Measurements from ENCODE around the gene ADCYAP1R1. TPM values are rescaled to one million over a fixed set of nuclear protein-coding genes. Genes with fewer than 3 reads are reported as not detected.

ADCYAP1R1 gene
- total RNA-seq, 4 donors from 2014 or later = 13.9 to 36.3 (median 24.2) TPM

DNA sequence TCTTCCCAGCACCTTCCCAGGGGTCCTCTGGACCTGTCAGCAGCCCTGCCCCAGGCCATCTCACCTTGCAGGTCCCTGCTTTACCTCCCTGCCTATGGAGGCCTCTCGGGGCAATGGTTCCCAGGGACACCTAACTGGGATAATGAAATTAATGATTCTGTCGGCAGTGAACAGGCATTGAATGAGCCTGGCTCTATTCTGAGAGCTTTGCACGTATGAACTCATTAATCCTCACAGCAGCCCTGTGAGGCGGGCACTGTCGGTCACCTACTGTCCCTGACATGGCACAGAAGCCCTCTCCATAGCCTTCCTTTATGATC lies 22.9 kb downstream of the ADCYAP1R1 start:
- TF ChIP-seq EP300 (IDR thresholded peaks at IDR 0.05) (no peak), POLR2A (IDR thresholded peaks at IDR 0.05) (no peak), POLR2AphosphoS5 (IDR thresholded peaks at IDR 0.05) (no peak)
- TF ChIP-seq, protein P1, sequence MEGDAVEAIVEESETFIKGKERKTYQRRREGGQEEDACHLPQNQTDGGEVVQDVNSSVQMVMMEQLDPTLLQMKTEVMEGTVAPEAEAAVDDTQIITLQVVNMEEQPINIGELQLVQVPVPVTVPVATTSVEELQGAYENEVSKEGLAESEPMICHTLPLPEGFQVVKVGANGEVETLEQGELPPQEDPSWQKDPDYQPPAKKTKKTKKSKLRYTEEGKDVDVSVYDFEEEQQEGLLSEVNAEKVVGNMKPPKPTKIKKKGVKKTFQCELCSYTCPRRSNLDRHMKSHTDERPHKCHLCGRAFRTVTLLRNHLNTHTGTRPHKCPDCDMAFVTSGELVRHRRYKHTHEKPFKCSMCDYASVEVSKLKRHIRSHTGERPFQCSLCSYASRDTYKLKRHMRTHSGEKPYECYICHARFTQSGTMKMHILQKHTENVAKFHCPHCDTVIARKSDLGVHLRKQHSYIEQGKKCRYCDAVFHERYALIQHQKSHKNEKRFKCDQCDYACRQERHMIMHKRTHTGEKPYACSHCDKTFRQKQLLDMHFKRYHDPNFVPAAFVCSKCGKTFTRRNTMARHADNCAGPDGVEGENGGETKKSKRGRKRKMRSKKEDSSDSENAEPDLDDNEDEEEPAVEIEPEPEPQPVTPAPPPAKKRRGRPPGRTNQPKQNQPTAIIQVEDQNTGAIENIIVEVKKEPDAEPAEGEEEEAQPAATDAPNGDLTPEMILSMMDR (IDR thresholded peaks at IDR 0.05) = no peak
- 95% methylated on average over 2 of the region's 5 CpGs; no CpG with 5 or more reads in 1 of the 2 donors for WGBS, 2 donors (ENCODE audit: low coverage in 1 of 2)
- Histone ChIP-seq H3K27ac (peak overlapping the region in 3 of 4 donors; percentile 31 to 64 (median 60)), H3K36me3 (no peaks in the 10 kb centered on the region), H3K9me3 (no peaks in the 10 kb centered on the region), H3K4me3 (no peak overlapping the region), H3K4me1 (peaks cover 0 to 31% (median 0%) of the 10 kb centered on the region in 3 donors), H3K27me3 (peaks cover 21% of the 10 kb centered on the region)
- no peak for ATAC-seq

DNA sequence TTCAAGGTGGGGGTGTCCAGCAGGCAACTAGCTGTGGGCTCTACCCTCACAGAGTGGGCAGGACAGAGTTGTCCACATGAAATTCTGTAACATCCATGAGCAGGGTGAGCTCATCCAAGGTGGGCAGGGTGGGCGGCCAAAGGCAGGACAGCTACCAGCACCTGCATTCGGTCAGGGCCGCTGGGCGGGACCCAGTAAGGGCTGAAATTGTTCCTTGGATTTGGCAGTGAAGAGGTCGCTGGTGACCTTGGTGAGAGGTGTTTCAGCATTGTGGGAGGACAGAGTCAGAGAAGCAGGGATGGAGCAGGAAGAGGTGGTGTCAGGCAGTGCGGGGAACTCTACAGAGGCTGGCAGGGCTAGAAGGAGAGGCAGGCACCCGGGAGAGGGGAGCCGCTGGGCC lies 23.9 kb downstream of the ADCYAP1R1 start:
- peaks cover 31% of the 10 kb centered on the region for H3K27me3 ChIP-seq
- no peak for TF ChIP-seq POLR2A (IDR thresholded peaks at IDR 0.05)
- no peak for TF ChIP-seq POLR2AphosphoS5 (IDR thresholded peaks at IDR 0.05)
- TF ChIP-seq EP300 (IDR thresholded peaks at IDR 0.05) = no peak
- no peak for ATAC-seq
- H3K4me3 ChIP-seq = no peak overlapping the region
- no peaks in the 10 kb centered on the region for H3K9me3 ChIP-seq
- H3K27ac ChIP-seq = peak overlapping the region in 1 of 4 donors; percentile 60
- peaks cover 0 to 22% (median 0%) of the 10 kb centered on the region in 3 donors for H3K4me1 ChIP-seq
- WGBS, 2 donors (ENCODE audit: low coverage in 1 of 2) = 48 to 71% methylated on average over 2 to 7 of the region's 8 CpGs
- H3K36me3 ChIP-seq = no peaks in the 10 kb centered on the region

GRCh38 chr7:31076641-31077310 lies 24.7 kb downstream of the ADCYAP1R1 start:
- WGBS, 2 donors (ENCODE audit: low coverage in 1 of 2) = 54 to 95% methylated on average over 2 to 4 of the region's 11 CpGs
- H3K27me3 ChIP-seq = peaks cover 37% of the 10 kb centered on the region

GRCh38 chr7:31077484-31078362 lies 25.6 kb downstream of the ADCYAP1R1 start:
- Histone ChIP-seq H3K27ac (no peak overlapping the region), H3K9me3 (no peaks in the 10 kb centered on the region), H3K4me3 (no peak overlapping the region), H3K36me3 (no peaks in the 10 kb centered on the region), H3K27me3 (peaks cover 38% of the 10 kb centered on the region), H3K4me1 (peaks cover 0 to 30% (median 4%) of the 10 kb centered on the region in 3 donors)
- ATAC-seq = no peak
- 69 to 90% methylated on average over 1 to 3 of the region's 10 CpGs for WGBS, 2 donors (ENCODE audit: low coverage in 1 of 2)
- TF ChIP-seq POLR2A (IDR thresholded peaks at IDR 0.05) (no peak), EP300 (IDR thresholded peaks at IDR 0.05) (no peak), POLR2AphosphoS5 (IDR thresholded peaks at IDR 0.05) (no peak)
- TF ChIP-seq, protein P1 (IDR thresholded peaks at IDR 0.05) = no peak

More at GRCh38 chr7:31076641-31077310, 24.7 kb downstream of the ADCYAP1R1 start:
- H3K9me3 ChIP-seq = no peaks in the 10 kb centered on the region
- peaks cover 0 to 28% (median 0%) of the 10 kb centered on the region in 3 donors for H3K4me1 ChIP-seq
- no peak overlapping the region for H3K27ac ChIP-seq
- no peaks in the 10 kb centered on the region for H3K36me3 ChIP-seq
- TF ChIP-seq POLR2AphosphoS5 (IDR thresholded peaks at IDR 0.05) (no peak), EP300 (IDR thresholded peaks at IDR 0.05) (no peak), POLR2A (IDR thresholded peaks at IDR 0.05) (no peak)
- TF ChIP-seq, protein P1 (IDR thresholded peaks at IDR 0.05) = no peak
- ATAC-seq = no peak
- no peak overlapping the region for H3K4me3 ChIP-seq

DNA sequence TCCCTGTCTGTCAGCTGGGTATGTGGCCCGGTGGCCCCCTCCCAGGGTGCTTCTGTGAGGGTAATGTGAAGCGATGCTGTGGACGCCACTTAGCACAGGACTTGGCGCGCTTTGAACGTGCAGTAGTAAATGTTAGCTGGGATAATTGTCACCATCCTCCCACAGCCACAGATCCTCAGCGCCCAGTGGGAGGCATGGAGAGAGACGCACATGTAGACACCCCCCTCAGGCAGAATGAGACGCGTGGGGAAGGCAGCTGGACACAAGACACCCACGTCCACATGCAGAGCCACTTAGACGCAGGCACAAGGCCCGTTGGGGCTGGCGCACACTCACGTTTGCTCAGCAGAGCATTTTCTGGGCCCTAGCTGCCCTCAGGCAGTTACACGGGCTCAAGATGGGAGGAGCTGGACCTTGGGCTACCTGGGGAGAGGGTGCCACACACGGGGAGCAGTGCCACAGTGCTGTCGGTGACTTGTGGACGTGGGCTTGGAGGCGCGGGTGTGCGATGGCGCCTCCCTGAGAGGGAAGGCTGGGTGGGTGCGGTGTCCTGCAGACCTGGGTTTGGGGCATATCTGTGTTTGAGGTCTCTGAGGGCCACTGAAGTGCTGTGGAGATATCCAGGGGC lies 26.4 kb downstream of the ADCYAP1R1 start:
- no peak overlapping the region for H3K27ac ChIP-seq
- no peak for ATAC-seq

More for the DNA sequence above, 26.4 kb downstream of the ADCYAP1R1 start:
- TF ChIP-seq POLR2AphosphoS5 (IDR thresholded peaks at IDR 0.05) = no peak
- TF ChIP-seq EP300 (IDR thresholded peaks at IDR 0.05) = no peak
- TF ChIP-seq POLR2A (IDR thresholded peaks at IDR 0.05) = no peak
- TF ChIP-seq, protein P1 (IDR thresholded peaks at IDR 0.05) = no peak
- H3K27me3 ChIP-seq = peaks cover 46% of the 10 kb centered on the region
- peaks cover 0 to 34% (median 9%) of the 10 kb centered on the region in 3 donors for H3K4me1 ChIP-seq
- WGBS, 2 donors (ENCODE audit: low coverage in 1 of 2) = 93 to 94% methylated on average over 3 to 7 of the region's 24 CpGs
- H3K36me3 ChIP-seq = no peaks in the 10 kb centered on the region
- H3K4me3 ChIP-seq = no peak overlapping the region
- H3K9me3 ChIP-seq = no peaks in the 10 kb centered on the region

Measured in gastroesophageal sphincter (tissue), 4 donors.